GM12878 (cell line): ENCODE results near the gene CRTC2. TPM values are rescaled to one million over a fixed set of nuclear protein-coding genes. Genes with fewer than 3 reads are reported as not detected.

ENCODE experiments used
- CBX3 ChIP-seq: fragments of 200-600 bp; sonication (generic); IDR thresholded peaks from 2 replicates; pipeline ENCODE4 v1.6.1; 2016; ENCODE audit warnings: low read depth, borderline replicate concordance
- CBX5 ChIP-seq: sonication (generic); IDR thresholded peaks from 2 replicates; pipeline ENCODE4 v1.6.1; 2016; ENCODE audit warnings: low read depth, moderate library complexity, mild to moderate bottlenecking, inconsistent platforms
- CHD2 ChIP-seq: IDR thresholded peaks from 2 replicates; pipeline ENCODE4 v1.6.1; 2011; ENCODE audit warnings: low read depth, low read length, improper control_type of control experiment, borderline replicate concordance
- FOXK2 ChIP-seq: fragments of 450-650 bp; IDR thresholded peaks from 2 replicates; pipeline ENCODE4 v1.6.1; 2017; ENCODE audit warnings: mild to moderate bottlenecking, moderate library complexity
- FOXM1 ChIP-seq: IDR thresholded peaks from 2 replicates; pipeline ENCODE4 v1.6.1; 2012; ENCODE audit warnings: low read depth, mild to moderate bottlenecking, inconsistent platforms, low read length, moderate library complexity
- HDAC2 ChIP-seq: fragments of 200-600 bp; sonication (generic); IDR thresholded peaks from 2 replicates; pipeline ENCODE4 v1.6.1; 2017
- MXI1 ChIP-seq: fragments of 150-350 bp; IDR thresholded peaks from 2 replicates; pipeline ENCODE4 v1.6.1; 2011; ENCODE audit warnings: low read depth, mild to moderate bottlenecking, inconsistent platforms, low read length, improper control_type of control experiment
- MYC ChIP-seq: IDR thresholded peaks from 2 replicates; pipeline ENCODE4 v1.6.1; 2011; ENCODE audit warnings: mild to moderate bottlenecking, low read length, moderate library complexity, inconsistent platforms; ENCODE audit not compliant: insufficient read depth, insufficient replicate concordance, insufficient read length, severe bottlenecking
- PAX8 ChIP-seq: fragments of 450-650 bp; IDR thresholded peaks from 2 replicates; pipeline ENCODE4 v1.6.1; 2017; ENCODE audit warnings: mild to moderate bottlenecking, moderate library complexity
- RAD21 ChIP-seq: IDR thresholded peaks from 2 replicates; pipeline ENCODE4 v1.6.1; 2011; ENCODE audit warnings: mild to moderate bottlenecking, low read depth, low read length, moderate library complexity; ENCODE audit not compliant: insufficient read depth
- STAT3 ChIP-seq: IDR thresholded peaks from 2 replicates; pipeline ENCODE4 v1.6.1; 2011; ENCODE audit warnings: low read depth, low read length, improper control_type of control experiment
- TARDBP ChIP-seq: IDR thresholded peaks from 2 replicates; pipeline ENCODE4 v1.6.1; 2016; ENCODE audit warnings: borderline replicate concordance
- TCF3 ChIP-seq: IDR thresholded peaks from 2 replicates; pipeline ENCODE4 v1.6.1; 2012; ENCODE audit warnings: low read depth, mild to moderate bottlenecking, low read length, borderline replicate concordance; ENCODE audit not compliant: insufficient read depth
- ZBTB40 ChIP-seq: fragments of 450-650 bp; IDR thresholded peaks from 2 replicates; pipeline ENCODE4 v1.6.1; 2016; ENCODE audit warnings: mild to moderate bottlenecking, moderate library complexity, borderline replicate concordance
- ZNF687 ChIP-seq: fragments of 450-650 bp; IDR thresholded peaks from 2 replicates; pipeline ENCODE4 v1.6.1; 2017; ENCODE audit warnings: mild to moderate bottlenecking, moderate library complexity
- polyA plus RNA-seq, 11 experiments: library from polyadenylated mRNA; depleted of rRNA in 4 of 11; unstranded in 6 of 11; stranded (reverse) in 5 of 11; fragments of >200 nt; fragmentation: Nextera tagmentation in 4 of 11; fragmentation: Illumina TruSeq in 1 of 11; extraction: Ambion mirVana in 4 of 11; extraction: Trizol in 1 of 11; gene quantifications; 1 replicate in 1 of 11; 2 replicates in 10 of 11; pipeline versions ENCODE4 v1.2.1 to v1.2.3, GENCODE V29; 2011 to 2016; ENCODE audit warnings: inconsistent platforms in 2 of 11, missing spikeins in 2 of 11, low read depth in 1 of 11
- total RNA-seq, 4 experiments: library from RNA; depleted of rRNA in 3 of 4; stranded (reverse); fragments of >200 nt in 3 of 4; fragmentation: Illumina TruSeq in 1 of 4; extraction: Trizol in 1 of 4; gene quantifications; 2 replicates each; pipeline versions ENCODE4 v1.2.1 to v1.2.3, GENCODE V29; 2013 to 2021
- TF ChIP-seq, protein P1 (sequence below): fragments of 450-650 bp; formaldehyde crosslinking; IDR thresholded peaks from 2 replicates; pipeline ENCODE4 v1.4.0; 2020; ENCODE audit warnings: mild to moderate bottlenecking, moderate library complexity

The CRTC2 gene
- total and polyA plus RNA-seq, 10 of the 15 experiments (the other 5 are each of a cell fraction or from before 2014, with no cell fraction given) = 5.1 to 57.9 (median 32.7) TPM

DNA sequence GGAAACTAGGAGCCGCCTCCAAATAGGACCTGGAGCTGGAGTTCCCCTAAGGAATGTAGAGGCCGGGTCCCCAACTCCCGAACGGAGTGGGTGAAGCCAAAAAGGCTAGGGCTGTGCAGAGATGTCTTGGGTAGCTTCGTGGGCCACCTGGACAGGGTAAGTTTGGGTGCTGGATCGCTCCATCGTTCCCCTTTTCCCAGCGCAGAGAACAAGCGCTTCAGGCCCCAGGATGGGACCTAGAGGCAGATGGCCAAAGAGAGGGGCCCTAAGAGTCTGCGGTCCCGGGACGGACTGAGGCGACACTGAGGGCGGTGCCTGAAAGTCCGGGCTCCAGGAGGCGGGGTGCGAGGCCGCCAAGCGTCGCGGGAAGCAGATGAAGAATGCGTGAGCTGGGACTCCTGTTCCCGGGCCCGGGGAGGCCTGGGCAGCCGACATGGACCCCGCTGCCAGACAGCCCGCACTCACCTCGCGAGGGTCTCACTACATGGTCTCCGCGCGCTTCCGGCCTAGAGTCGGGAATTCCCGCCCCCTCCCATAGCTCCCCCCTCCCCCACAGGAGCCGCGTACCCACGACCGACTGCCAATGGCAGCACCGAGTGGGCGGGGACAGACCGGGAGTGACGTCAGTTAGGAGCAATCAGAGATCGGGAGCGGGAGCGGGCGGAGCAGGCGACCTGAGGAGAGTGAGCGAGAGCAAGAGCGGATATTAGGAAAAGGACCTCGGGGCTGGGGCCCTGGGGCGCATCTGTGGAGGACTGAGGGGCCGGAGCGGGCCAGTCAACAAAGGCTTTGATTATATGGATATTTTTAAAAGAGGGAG, 4.8 kb upstream of the CRTC2 start, which contains the start of gene SLC39A1 (continued):
- no peak; the same call in 1 of the 2 replicates for TF ChIP-seq ZNF687
- no peak for TF ChIP-seq RAD21
- TF ChIP-seq, protein P1, sequence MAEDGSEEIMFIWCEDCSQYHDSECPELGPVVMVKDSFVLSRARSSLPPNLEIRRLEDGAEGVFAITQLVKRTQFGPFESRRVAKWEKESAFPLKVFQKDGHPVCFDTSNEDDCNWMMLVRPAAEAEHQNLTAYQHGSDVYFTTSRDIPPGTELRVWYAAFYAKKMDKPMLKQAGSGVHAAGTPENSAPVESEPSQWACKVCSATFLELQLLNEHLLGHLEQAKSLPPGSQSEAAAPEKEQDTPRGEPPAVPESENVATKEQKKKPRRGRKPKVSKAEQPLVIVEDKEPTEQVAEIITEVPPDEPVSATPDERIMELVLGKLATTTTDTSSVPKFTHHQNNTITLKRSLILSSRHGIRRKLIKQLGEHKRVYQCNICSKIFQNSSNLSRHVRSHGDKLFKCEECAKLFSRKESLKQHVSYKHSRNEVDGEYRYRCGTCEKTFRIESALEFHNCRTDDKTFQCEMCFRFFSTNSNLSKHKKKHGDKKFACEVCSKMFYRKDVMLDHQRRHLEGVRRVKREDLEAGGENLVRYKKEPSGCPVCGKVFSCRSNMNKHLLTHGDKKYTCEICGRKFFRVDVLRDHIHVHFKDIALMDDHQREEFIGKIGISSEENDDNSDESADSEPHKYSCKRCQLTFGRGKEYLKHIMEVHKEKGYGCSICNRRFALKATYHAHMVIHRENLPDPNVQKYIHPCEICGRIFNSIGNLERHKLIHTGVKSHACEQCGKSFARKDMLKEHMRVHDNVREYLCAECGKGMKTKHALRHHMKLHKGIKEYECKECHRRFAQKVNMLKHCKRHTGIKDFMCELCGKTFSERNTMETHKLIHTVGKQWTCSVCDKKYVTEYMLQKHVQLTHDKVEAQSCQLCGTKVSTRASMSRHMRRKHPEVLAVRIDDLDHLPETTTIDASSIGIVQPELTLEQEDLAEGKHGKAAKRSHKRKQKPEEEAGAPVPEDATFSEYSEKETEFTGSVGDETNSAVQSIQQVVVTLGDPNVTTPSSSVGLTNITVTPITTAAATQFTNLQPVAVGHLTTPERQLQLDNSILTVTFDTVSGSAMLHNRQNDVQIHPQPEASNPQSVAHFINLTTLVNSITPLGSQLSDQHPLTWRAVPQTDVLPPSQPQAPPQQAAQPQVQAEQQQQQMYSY = no peak
- TF ChIP-seq STAT3 = no peak
- TF ChIP-seq FOXM1 = no peak
- 0 out of 2 replicates have a peak, but pooled peaks have one; percentile 14 for TF ChIP-seq ZBTB40
- 0 out of 2 replicates have a peak, but pooled peaks have one; percentile 16 for TF ChIP-seq MXI1
- no peak for TF ChIP-seq CBX5
- TF ChIP-seq PAX8 = no peak
- no peak for TF ChIP-seq CBX3
- TF ChIP-seq TCF3 = no peak
- peak; percentile 91 for TF ChIP-seq CHD2
- no peak for TF ChIP-seq FOXK2
- TF ChIP-seq TARDBP = no peak
- TF ChIP-seq MYC = no peak
- no peak for TF ChIP-seq HDAC2
